ENCODE measurements around the gene ATRN. TPM values are rescaled to one million over a fixed set of nuclear protein-coding genes. Genes with fewer than 3 reads are reported as not detected.

ATRN gene
- total RNA-seq, 6 experiments from 2014 or later: 46.9 to 82.1 (median 59.1) TPM

DNA sequence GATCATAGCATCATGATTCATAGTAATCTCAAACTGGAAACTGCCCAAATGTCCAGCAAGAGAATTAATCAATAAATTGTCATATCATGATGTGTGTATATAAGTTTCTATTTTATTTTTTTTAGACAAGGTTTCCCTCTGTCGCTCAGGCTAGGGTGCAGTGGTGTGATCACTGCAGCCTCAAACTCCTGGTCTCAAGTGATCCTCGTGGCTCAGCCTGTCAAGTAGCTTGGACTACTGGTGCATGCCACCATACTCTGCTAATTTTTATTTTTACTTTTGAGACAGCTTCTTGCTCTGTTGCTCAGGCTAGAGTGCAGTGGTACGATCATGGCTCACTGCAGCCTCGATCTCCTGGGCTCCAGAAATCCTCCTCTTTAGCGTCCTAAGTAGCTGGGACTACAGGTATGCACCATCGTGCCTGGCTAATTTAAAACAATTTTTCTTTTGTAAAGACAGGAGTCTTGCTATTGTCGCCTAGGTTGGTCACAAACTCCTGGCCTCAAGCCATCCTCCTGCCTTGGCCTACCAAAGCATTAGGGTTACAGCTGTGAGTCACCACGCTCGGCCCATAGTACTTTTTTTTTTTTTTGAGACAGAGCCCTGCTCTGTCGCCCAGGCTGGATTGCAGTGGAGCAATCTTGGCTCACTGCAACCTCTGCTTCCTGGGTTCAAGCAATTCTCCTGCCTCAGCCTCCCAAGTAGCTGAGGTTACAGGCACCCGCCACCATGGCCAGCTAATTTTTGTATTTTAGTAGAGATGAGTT is 8.7 kb upstream of the ATRN start:
- Histone ChIP-seq H3K4me1 (peaks cover 0 to 3% (median 0%) of the 10 kb centered on the region in 4 donors), H3K4me3 (no peak overlapping the region), H3K9me3 (no peaks in the 10 kb centered on the region), H3K27ac (no peak overlapping the region), H3K27me3 (no peaks in the 10 kb centered on the region), H3K36me3 (no peaks in the 10 kb centered on the region)
- no peak for ATAC-seq
- WGBS (ENCODE audit: insufficient coverage, low coverage, low lambda C conversion rate, missing lambda C conversion rate): 85% methylated on average over 10 of the region's 11 CpGs
- DNase-seq: no peak
- intact Hi-C loops (cut with DNase I): no loop called here
- TF ChIP-seq POLR2A (IDR thresholded peaks at IDR 0.05) (no peak), CTCF (IDR thresholded peaks at IDR 0.05) (no peak)

- H3K4me1 ChIP-seq: peaks cover 0 to 3% (median 0%) of the 10 kb centered on the region in 4 donors
- ATAC-seq: no peak
- intact Hi-C loops (cut with DNase I): no loop called here
- no peaks in the 10 kb centered on the region for H3K9me3 ChIP-seq
- H3K4me3 ChIP-seq: no peak overlapping the region
- no peaks in the 10 kb centered on the region for H3K36me3 ChIP-seq
- 85% methylated on average over 4 of the region's 4 CpGs for WGBS (ENCODE audit: insufficient coverage, low coverage, low lambda C conversion rate, missing lambda C conversion rate)
- H3K27ac ChIP-seq: no peak overlapping the region
- DNase-seq: no peak
- no peak for TF ChIP-seq CTCF (IDR thresholded peaks at IDR 0.05)
- TF ChIP-seq POLR2A (IDR thresholded peaks at IDR 0.05): no peak
- H3K27me3 ChIP-seq: no peaks in the 10 kb centered on the region
Measured at GRCh38 chr20:3464166-3464565, 6.7 kb upstream of the ATRN start.

- Histone ChIP-seq H3K36me3 (no peaks in the 10 kb centered on the region), H3K9me3 (no peaks in the 10 kb centered on the region), H3K4me3 (no peak overlapping the region), H3K27ac (no peak overlapping the region), H3K4me1 (peaks cover 0 to 4% (median 0%) of the 10 kb centered on the region in 4 donors), H3K27me3 (no peaks in the 10 kb centered on the region)
- intact Hi-C loops (cut with DNase I): no loop called here
- WGBS (ENCODE audit: insufficient coverage, low coverage, low lambda C conversion rate, missing lambda C conversion rate): 20% methylated on average over 1 of the region's 1 CpG
- DNase-seq (no peak), ATAC-seq (no peak)
- TF ChIP-seq CTCF (IDR thresholded peaks at IDR 0.05) (no peak), POLR2A (IDR thresholded peaks at IDR 0.05) (no peak)
Measured at GRCh38 chr20:3465301-3465700, 5.5 kb upstream of the ATRN start.

- Histone ChIP-seq H3K36me3 (no peaks in the 10 kb centered on the region), H3K27me3 (no peaks in the 10 kb centered on the region), H3K9me3 (no peaks in the 10 kb centered on the region), H3K27ac (peak overlapping the region; percentile 68 to 91 (median 85)), H3K4me3 (peak overlapping the region; percentile 91 to 99 (median 97)), H3K4me1 (peaks cover 0 to 33% (median 16%) of the 10 kb centered on the region in 4 donors)
- WGBS (ENCODE audit: insufficient coverage, low coverage, low lambda C conversion rate, missing lambda C conversion rate): 42% methylated on average over 12 of the region's 13 CpGs
- TF ChIP-seq CTCF (IDR thresholded peaks at IDR 0.05): no peak
- no peak for TF ChIP-seq POLR2A (IDR thresholded peaks at IDR 0.05)
- intact Hi-C loops (cut with DNase I): no loop called here
- DNase-seq: no peak
- no peak for ATAC-seq
Measured at GRCh38 chr20:3470208-3470626, 601 bp upstream of the ATRN start.

Measured in right lobe of liver (tissue), 6 donors.